HG02870 (cell line): Measurements from ENCODE around the gene RELL1.

ENCODE experiments used
- ATAC-seq: cut with Tn5 transposase; IDR thresholded peaks from one replicate; pipeline ENCODE4 v1.9.1; 2021; ENCODE audit warnings: mild to moderate bottlenecking, moderate library complexity; ENCODE audit not compliant: unreplicated experiment

RELL1 gene

GRCh38 chr4:37667197-37668100 is 18.7 kb downstream of the RELL1 start:
- ATAC-seq = peak; percentile 4

GRCh38 chr4:37666625-37667071 is 19.5 kb downstream of the RELL1 start:
- ATAC-seq = peak; percentile 55

GRCh38 chr4:37665333-37666320 is 20.5 kb downstream of the RELL1 start:
- no peak for ATAC-seq

- no peak for ATAC-seq
These were observed 21.5 kb downstream of the RELL1 start for GRCh38 chr4:37664696-37665095.

- no peak for ATAC-seq
These were observed 22.6 kb downstream of the RELL1 start for GRCh38 chr4:37663552-37663951.

GRCh38 chr4:37662861-37663390 is 23.2 kb downstream of the RELL1 start:
- no peak for ATAC-seq

GRCh38 chr4:37662251-37662650 is 23.9 kb downstream of the RELL1 start:
- ATAC-seq = no peak

- no peak for ATAC-seq
These were observed 24.4 kb downstream of the RELL1 start for GRCh38 chr4:37661772-37662171.

- ATAC-seq = no peak
These were observed 26.5 kb downstream of the RELL1 start for GRCh38 chr4:37659696-37660095.

GRCh38 chr4:37656649-37657048 is 29.5 kb downstream of the RELL1 start:
- no peak for ATAC-seq

- ATAC-seq = no peak
These were observed 32.6 kb downstream of the RELL1 start for GRCh38 chr4:37653601-37654000.

- peak; percentile 54 for ATAC-seq
These were observed 33.2 kb downstream of the RELL1 start for GRCh38 chr4:37652747-37653527.

GRCh38 chr4:37651781-37652377 is 34.3 kb downstream of the RELL1 start:
- ATAC-seq = no peak

- no peak for ATAC-seq
These were observed 35.7 kb downstream of the RELL1 start for GRCh38 chr4:37650481-37650880.

- no peak for ATAC-seq
These were observed 36.9 kb downstream of the RELL1 start for GRCh38 chr4:37649268-37649667.

- ATAC-seq = peak; percentile 48
These were observed 37.9 kb downstream of the RELL1 start for GRCh38 chr4:37648084-37648817.

GRCh38 chr4:37646247-37646646 is 39.9 kb downstream of the RELL1 start:
- no peak for ATAC-seq

GRCh38 chr4:37645736-37646135 is 40.4 kb downstream of the RELL1 start:
- no peak for ATAC-seq

GRCh38 chr4:37644962-37645361 is 41.2 kb downstream of the RELL1 start:
- ATAC-seq = no peak
